ENCODE measurements around the gene DOK5.

Gene DOK5

GRCh38 chr20:54692168-54692887 lies 216.9 kb downstream of the DOK5 start:
- no peak for DNase-seq (ENCODE audit: low read depth in 2 of 2)

DNA sequence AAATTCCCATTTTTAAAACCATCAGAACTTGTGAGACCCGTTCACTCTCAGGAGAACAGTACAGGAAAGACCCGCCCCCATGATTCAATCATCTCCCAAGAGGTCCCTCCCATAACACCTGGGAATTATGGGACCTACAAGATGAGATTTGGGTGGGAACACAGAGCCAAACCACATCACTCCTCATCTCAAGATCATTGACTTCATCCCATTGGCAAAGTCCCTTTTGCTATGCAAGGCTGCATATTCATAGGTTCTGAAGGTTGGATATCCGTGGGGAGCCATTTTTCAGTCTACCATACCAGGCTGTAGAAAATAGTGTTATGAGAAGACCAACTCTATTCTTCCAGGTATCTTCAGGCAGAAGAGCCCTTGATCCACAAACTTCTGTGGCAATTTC lies 219.1 kb downstream of the DOK5 start:
- no peak for DNase-seq (ENCODE audit: low read depth in 2 of 2)

DNA sequence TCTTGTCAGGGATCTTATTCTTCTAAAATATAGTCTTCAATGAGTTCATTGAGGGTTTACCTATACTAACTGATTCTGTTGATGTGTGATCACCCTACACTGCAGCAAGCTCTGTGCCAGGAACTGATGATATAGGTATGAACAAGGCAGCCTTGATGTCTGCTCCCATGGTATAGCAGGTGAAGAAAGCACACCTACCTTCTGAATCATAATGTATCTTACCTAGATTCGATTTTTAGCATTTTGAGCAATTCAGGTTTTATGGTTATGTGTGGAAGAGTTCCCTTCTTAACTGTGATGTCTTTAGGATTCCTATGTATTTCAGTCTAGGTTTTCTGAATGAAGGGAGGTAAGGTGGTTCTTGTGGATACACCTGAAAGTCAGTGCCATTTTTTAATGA lies 223.0 kb downstream of the DOK5 start:
- DNase-seq (ENCODE audit: low read depth in 2 of 2): no peak
